Measurements from ENCODE around the gene MBTD1. TPM values are rescaled to one million over a fixed set of nuclear protein-coding genes. Genes with fewer than 3 reads are reported as not detected.

The MBTD1 gene
- total RNA-seq, 2 donors from 2014 or later = 6.9 to 18.3 TPM

DNA sequence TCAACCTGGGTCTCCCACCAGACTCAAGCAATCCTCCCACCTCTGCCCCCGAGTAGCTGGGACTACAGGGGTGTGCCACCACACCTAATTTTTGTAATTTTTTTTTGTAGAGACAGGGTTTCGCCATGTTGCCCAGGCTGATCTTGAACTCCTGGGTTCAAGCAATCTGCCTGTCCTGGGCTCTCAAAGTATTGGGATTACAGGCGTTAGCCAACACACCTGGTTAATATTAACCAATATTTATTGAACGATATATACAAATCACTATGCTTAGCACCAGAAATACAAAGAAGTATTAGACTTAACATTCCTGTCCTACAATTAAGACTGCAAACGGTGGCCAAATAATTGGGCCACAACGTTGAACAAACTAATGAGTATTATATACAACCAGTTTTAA, 4.2 kb downstream of the MBTD1 start:
- TF ChIP-seq, protein P1, sequence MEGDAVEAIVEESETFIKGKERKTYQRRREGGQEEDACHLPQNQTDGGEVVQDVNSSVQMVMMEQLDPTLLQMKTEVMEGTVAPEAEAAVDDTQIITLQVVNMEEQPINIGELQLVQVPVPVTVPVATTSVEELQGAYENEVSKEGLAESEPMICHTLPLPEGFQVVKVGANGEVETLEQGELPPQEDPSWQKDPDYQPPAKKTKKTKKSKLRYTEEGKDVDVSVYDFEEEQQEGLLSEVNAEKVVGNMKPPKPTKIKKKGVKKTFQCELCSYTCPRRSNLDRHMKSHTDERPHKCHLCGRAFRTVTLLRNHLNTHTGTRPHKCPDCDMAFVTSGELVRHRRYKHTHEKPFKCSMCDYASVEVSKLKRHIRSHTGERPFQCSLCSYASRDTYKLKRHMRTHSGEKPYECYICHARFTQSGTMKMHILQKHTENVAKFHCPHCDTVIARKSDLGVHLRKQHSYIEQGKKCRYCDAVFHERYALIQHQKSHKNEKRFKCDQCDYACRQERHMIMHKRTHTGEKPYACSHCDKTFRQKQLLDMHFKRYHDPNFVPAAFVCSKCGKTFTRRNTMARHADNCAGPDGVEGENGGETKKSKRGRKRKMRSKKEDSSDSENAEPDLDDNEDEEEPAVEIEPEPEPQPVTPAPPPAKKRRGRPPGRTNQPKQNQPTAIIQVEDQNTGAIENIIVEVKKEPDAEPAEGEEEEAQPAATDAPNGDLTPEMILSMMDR (IDR thresholded peaks at IDR 0.05) = no peak
- DNase-seq (ENCODE audit: low spot score) = no peak
- Histone ChIP-seq H3K36me3 (no peaks in the 10 kb centered on the region), H3K4me1 (ENCODE audit: control insufficient read depth in 1 of 2, low read depth in 2 of 2) (peaks cover 8 to 28% of the 10 kb centered on the region in 2 donors), H3K4me3 (no peak overlapping the region), H3K27me3 (replicated peaks; ENCODE audit: insufficient read depth) (no peaks in the 10 kb centered on the region), H3K9me3 (no peaks in the 10 kb centered on the region), H3K27ac (no peak overlapping the region)
- ATAC-seq (ENCODE audit: insufficient number of reproducible peaks, low FRiP score, low read depth) = no peak

DNA sequence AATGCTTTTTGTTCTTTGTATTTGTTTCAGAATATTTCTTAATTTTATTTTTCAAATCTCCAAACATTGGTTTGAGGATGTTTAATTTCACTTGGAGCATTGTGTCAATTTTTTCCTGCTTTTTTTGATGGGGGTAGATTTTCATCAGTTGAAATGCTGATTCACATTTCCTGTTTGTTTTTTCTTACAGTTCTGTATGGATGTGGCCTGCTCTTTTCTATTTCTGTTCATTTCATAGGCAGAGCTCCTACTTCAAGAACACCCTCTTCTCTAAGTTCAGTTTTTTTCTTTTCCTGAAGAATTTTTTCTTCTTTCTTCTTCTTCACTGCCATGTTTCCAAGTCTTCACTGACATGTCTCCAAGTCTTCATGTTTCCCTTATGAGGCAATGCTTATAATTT, 8.8 kb downstream of the MBTD1 start:
- Histone ChIP-seq H3K27ac (no peak overlapping the region), H3K4me3 (no peak overlapping the region), H3K4me1 (ENCODE audit: control insufficient read depth in 1 of 2, low read depth in 2 of 2) (no peaks in the 10 kb centered on the region), H3K27me3 (replicated peaks; ENCODE audit: insufficient read depth) (no peaks in the 10 kb centered on the region), H3K36me3 (no peaks in the 10 kb centered on the region), H3K9me3 (no peaks in the 10 kb centered on the region)
- ATAC-seq (ENCODE audit: insufficient number of reproducible peaks, low FRiP score, low read depth) (no peak), DNase-seq (ENCODE audit: low spot score) (no peak)
- TF ChIP-seq, protein P1 (IDR thresholded peaks at IDR 0.05) = no peak

DNA sequence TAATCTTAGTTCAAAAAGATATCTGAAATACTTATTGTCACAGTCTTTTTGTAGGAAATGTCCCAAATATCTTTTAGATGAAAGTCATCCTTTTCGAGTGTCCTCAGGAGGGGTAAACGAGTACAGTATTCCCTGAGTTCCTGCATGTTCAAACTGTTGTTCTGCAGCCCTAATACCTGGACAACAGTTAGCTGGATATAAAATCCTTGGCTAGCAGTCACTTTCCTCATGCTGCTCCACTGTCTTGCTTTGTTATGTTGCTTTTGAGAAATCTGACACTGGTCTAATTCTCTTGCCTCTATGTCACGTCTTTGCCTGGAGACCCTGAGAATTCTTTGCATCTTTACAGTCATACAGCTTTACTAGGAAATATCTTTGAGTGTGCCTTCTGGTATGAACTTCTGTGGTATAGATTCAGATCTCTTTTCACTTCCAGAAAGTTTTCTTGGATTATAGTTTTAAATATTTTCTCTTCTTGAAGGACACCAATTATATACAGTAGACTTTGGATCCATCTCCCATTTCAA, 9.5 kb downstream of the MBTD1 start:
- TF ChIP-seq, protein P1 (IDR thresholded peaks at IDR 0.05) = no peak
- Histone ChIP-seq H3K9me3 (no peaks in the 10 kb centered on the region), H3K4me3 (no peak overlapping the region), H3K27me3 (replicated peaks; ENCODE audit: insufficient read depth) (no peaks in the 10 kb centered on the region), H3K36me3 (no peaks in the 10 kb centered on the region), H3K4me1 (ENCODE audit: control insufficient read depth in 1 of 2, low read depth in 2 of 2) (no peaks in the 10 kb centered on the region), H3K27ac (no peak overlapping the region)
- no peak for DNase-seq (ENCODE audit: low spot score)
- ATAC-seq (ENCODE audit: insufficient number of reproducible peaks, low FRiP score, low read depth) = no peak

DNA sequence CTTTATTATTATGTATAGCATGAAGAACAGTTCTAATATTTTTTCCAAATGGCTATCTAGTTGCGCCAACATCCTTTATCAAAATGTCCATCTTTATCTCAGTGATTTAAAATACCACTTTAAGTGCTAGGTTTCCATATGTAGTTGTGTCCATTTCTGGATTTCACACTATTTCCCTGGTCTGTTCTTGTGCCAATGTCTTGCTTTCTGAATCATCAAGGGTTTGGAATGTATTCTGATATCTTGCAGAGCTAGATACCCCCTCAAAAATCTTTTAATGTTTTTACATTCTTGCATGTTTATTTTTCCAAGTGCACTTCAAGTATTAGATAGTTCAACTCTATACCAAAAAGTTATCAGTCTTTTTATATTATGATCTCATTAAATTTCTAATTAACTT, 14.3 kb downstream of the MBTD1 start:
- Histone ChIP-seq H3K9me3 (no peaks in the 10 kb centered on the region), H3K4me3 (no peak overlapping the region), H3K27me3 (replicated peaks; ENCODE audit: insufficient read depth) (no peaks in the 10 kb centered on the region), H3K4me1 (ENCODE audit: control insufficient read depth in 1 of 2, low read depth in 2 of 2) (peaks cover 0 to 5% of the 10 kb centered on the region in 2 donors), H3K27ac (no peak overlapping the region), H3K36me3 (no peaks in the 10 kb centered on the region)
- no peak for ATAC-seq (ENCODE audit: insufficient number of reproducible peaks, low FRiP score, low read depth)
- TF ChIP-seq, protein P1 (IDR thresholded peaks at IDR 0.05) = no peak
- no peak for DNase-seq (ENCODE audit: low spot score)

DNA sequence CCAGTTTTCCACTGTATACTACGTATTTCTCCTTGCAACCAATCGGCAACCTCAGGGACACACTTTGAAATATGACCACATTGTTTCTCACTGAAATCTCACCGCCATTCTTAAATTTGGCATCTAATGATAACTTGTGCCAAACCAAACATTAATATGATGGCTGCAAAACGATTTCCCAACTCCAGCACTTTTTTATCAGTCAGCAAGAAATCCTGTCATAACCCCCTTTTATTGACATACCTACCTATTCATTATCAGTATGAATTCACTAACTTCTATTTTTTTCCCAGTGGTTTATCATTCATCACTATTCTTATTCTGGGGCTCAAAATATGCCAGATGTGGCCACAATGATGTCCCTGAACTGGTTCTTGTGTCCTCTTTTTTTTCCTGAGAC, 15.8 kb downstream of the MBTD1 start:
- ATAC-seq (ENCODE audit: insufficient number of reproducible peaks, low FRiP score, low read depth) (no peak), DNase-seq (ENCODE audit: low spot score) (no peak)
- Histone ChIP-seq H3K27me3 (replicated peaks; ENCODE audit: insufficient read depth) (no peaks in the 10 kb centered on the region), H3K36me3 (no peaks in the 10 kb centered on the region), H3K4me3 (no peak overlapping the region), H3K9me3 (no peaks in the 10 kb centered on the region), H3K27ac (no peak overlapping the region), H3K4me1 (ENCODE audit: control insufficient read depth in 1 of 2, low read depth in 2 of 2) (peaks cover 0 to 5% of the 10 kb centered on the region in 2 donors)
- TF ChIP-seq, protein P1 (IDR thresholded peaks at IDR 0.05) = no peak

Data from thoracic aorta (tissue), 2 donors.